HepG2 (cell line): ENCODE results near the gene VSIR. TPM values are rescaled to one million over a fixed set of nuclear protein-coding genes. Genes with fewer than 3 reads are reported as not detected.

ENCODE experiments used
- HMG20B ChIP-seq: conservative IDR thresholded peaks from 2 replicates; pipeline ENCODE4 v1.6.1; 2016; ENCODE audit warnings: missing genetic modification reagents, missing compliant biosample characterization
- REST ChIP-seq, 2 experiments: IDR thresholded peaks; 2 replicates each; pipeline ENCODE4 v1.6.1; 2011 to 2012; ENCODE audit warnings: low read length in 2 of 2, borderline replicate concordance in 1 of 2, low read depth in 1 of 2, mild to moderate bottlenecking in 1 of 2, moderate library complexity in 1 of 2
- ZBTB10 ChIP-seq: sonication (generic); formaldehyde crosslinking; IDR thresholded peaks from 2 replicates; pipeline ENCODE4 v1.4.0; 2020; ENCODE audit warnings: missing genetic modification reagents, borderline replicate concordance
- polyA plus RNA-seq, 8 experiments: library from polyadenylated mRNA; depleted of rRNA in 3 of 8; stranded (reverse) in 7 of 8; unstranded in 1 of 8; fragments of >200 nt; fragmentation: Illumina TruSeq in 4 of 8; extraction: Trizol in 4 of 8; gene quantifications; 2 replicates each; pipeline versions ENCODE4 v1.2.1 to v1.2.3, GENCODE V29; 2011 to 2016; ENCODE audit warnings: low read depth in 4 of 8, missing spikeins in 1 of 8, mixed read lengths in 1 of 8; ENCODE audit not compliant: insufficient read depth in 1 of 8
- total RNA-seq, 5 experiments: library from RNA; depleted of rRNA; stranded (reverse); fragments of >200 nt; fragmentation: Illumina TruSeq; extraction: Trizol; gene quantifications; 2 replicates each; pipeline ENCODE4 v1.2.3, GENCODE V29; 2016; ENCODE audit warnings: low read depth in 1 of 5

VSIR gene
- total and polyA plus RNA-seq, 2 of the 13 experiments (the other 11 are each of a cell fraction or from before 2014, with no cell fraction given), result 0.44 to 3.2 TPM

- TF ChIP-seq REST (IDR thresholded peaks at IDR 0.05; ENCODE audit: borderline replicate concordance in 1 of 2, low read depth in 1 of 2, low read length in 2 of 2) (peak; percentile 30 to 88), ZBTB10 (0 out of 2 replicates have a peak, but pooled peaks have one; percentile 23), HMG20B (0 out of 2 replicates have a peak, but pooled peaks have one; percentile 47)
Observed at GRCh38 chr10:71753091-71753959, 20.0 kb downstream of the VSIR start (continued).
